NT2/D1 (cell line): ENCODE measurements around the gene KRTAP5-6.

Experiments
- DNase-seq: peaks from one replicate; pipeline ENCODE4 v3.0.0-alpha.2; 2011; ENCODE audit warnings: low read depth, low spot score
- H3K27me3 ChIP-seq: 2 replicates; pipeline ENCODE4 v1.6.0; 2011; ENCODE audit warnings: mild to moderate bottlenecking; ENCODE audit not compliant: insufficient read length, insufficient read depth
- H3K36me3 ChIP-seq: 2 replicates; pipeline ENCODE4 v1.6.1; 2011; ENCODE audit warnings: mild to moderate bottlenecking, low read length, mixed read lengths; ENCODE audit not compliant: insufficient read depth, insufficient read length
- H3K4me1 ChIP-seq: 2 replicates; pipeline ENCODE4 v1.5.1; 2011; ENCODE audit not compliant: insufficient read depth, insufficient read length
- H3K4me3 ChIP-seq: 2 replicates; pipeline ENCODE4 v1.5.1; 2011; ENCODE audit warnings: low read depth; ENCODE audit not compliant: insufficient read length
- H3K9ac ChIP-seq: 2 replicates; pipeline ENCODE4 v1.6.0; 2011; ENCODE audit warnings: low read depth; ENCODE audit not compliant: insufficient read length
- H3K9me3 ChIP-seq: 2 replicates; pipeline ENCODE4 v1.5.1; 2011; ENCODE audit warnings: mild to moderate bottlenecking, low read length; ENCODE audit not compliant: insufficient read depth
- SUZ12 ChIP-seq: IDR thresholded peaks from 2 replicates; pipeline ENCODE4 v1.6.1; 2011; ENCODE audit not compliant: insufficient read length, insufficient read depth; ENCODE audit errors: extremely low read depth
- YY1 ChIP-seq: IDR thresholded peaks from 2 replicates; pipeline ENCODE4 v1.6.1; 2011; ENCODE audit not compliant: insufficient read length, insufficient read depth
- ZNF274 ChIP-seq: IDR thresholded peaks from 2 replicates; pipeline ENCODE4 v1.6.1; 2011; ENCODE audit warnings: mild to moderate bottlenecking, low read depth, low read length

KRTAP5-6 gene

DNA sequence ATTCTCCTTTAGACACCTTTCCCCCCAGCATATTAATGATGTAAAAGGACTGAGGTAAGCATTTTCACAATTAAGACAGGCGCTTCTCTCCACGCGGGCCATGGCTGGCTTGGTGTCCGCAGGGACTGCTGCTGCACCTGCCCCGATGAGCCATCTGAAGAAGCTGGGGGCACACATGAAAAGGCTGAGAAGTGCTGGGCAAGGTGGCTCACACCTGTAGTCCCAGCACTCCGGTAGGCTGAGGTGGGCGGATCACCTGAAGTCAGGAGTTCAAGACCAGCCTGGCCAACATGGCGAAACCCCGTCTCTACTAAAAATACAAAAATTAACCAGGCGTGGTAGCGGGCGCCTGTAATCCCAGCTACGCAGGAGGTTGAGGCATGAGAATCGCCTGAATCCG is 21.3 kb downstream of the KRTAP5-6 start:
- H3K4me3 ChIP-seq: no peak overlapping the region
- H3K9me3 ChIP-seq: 0 out of 2 replicates have a peak, but pooled peaks cover 4% of the 10 kb centered on the region
- TF ChIP-seq SUZ12 (no peak), YY1 (no peak), ZNF274 (no peak)
- H3K4me1 ChIP-seq: no peaks in the 10 kb centered on the region
- no peak overlapping the region for H3K9ac ChIP-seq
- no peaks in the 10 kb centered on the region for H3K27me3 ChIP-seq
- H3K36me3 ChIP-seq: no peaks in the 10 kb centered on the region
- no peak for DNase-seq

- no peak for TF ChIP-seq YY1
- no peak for TF ChIP-seq ZNF274
- TF ChIP-seq SUZ12: no peak
- Histone ChIP-seq H3K9me3 (0 out of 2 replicates have a peak, but pooled peaks cover 4% of the 10 kb centered on the region), H3K27me3 (no peaks in the 10 kb centered on the region), H3K36me3 (no peaks in the 10 kb centered on the region), H3K9ac (no peak overlapping the region), H3K4me3 (no peak overlapping the region), H3K4me1 (no peaks in the 10 kb centered on the region)
- DNase-seq: no peak
These were observed 22.8 kb downstream of the KRTAP5-6 start for GRCh38 chr11:1719781-1720180.

DNA sequence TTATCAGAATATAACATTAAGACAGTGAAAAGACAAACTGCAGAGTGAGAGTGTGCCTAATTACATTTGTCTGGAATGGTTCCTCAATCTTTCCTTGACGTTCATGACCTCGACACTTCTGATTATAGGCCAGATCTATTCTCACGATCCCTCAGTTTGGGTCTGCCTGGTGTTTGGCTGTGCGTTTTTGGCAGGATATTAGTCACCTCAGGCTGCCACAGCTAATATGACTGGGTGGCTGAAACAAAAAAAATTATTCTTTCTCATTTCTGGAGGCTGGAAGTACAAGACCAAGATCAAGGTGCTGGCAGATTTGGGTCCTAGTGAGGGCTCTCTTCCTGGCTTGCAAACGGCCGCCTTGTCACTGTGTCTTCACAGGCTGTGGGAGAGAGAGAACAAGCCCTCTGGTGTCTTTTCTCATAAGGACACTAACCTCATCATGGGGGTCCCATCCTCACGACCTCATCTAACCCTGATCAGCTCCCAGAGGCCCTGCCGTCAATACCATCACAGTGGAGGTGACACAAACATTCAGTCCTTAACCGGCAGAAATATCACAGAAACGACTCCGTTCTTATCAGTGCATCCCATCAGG is 30.2 kb downstream of the KRTAP5-6 start:
- DNase-seq: no peak
- TF ChIP-seq SUZ12 (no peak), ZNF274 (no peak), YY1 (no peak)
- peaks cover 6% of the 10 kb centered on the region for H3K27me3 ChIP-seq

GRCh38 chr11:1727861-1728260 is 30.9 kb downstream of the KRTAP5-6 start:
- TF ChIP-seq YY1 (no peak), ZNF274 (no peak), SUZ12 (no peak)
- no peak for DNase-seq
- Histone ChIP-seq H3K9me3 (0 out of 2 replicates have a peak, but pooled peaks cover under 1% of the 10 kb centered on the region), H3K9ac (no peak overlapping the region), H3K4me3 (no peak overlapping the region), H3K27me3 (peaks cover 6% of the 10 kb centered on the region), H3K36me3 (no peaks in the 10 kb centered on the region), H3K4me1 (no peaks in the 10 kb centered on the region)

More for the DNA sequence above, 30.2 kb downstream of the KRTAP5-6 start:
- Histone ChIP-seq H3K4me3 (no peak overlapping the region), H3K4me1 (no peaks in the 10 kb centered on the region), H3K9ac (no peak overlapping the region), H3K36me3 (no peaks in the 10 kb centered on the region), H3K9me3 (0 out of 2 replicates have a peak, but pooled peaks cover 4% of the 10 kb centered on the region)

DNA sequence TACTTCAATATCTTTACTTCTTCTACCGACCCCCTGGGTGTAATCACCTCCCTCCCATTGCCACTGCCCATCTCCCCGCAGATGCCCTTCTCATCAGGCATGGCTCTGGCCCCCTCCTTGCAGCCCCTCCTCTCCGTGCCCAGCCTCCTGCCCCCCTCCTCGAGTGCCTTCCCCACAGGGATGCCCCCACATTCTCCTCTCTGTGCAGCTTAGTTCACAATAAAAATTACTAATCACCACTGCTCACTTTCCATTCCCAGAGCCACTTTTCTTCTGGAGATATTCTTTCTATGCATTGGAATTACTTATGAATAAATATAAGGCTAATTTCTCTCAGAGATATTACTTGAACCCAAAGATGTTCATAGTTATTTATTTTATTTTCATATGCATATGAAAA is 31.3 kb downstream of the KRTAP5-6 start:
- Histone ChIP-seq H3K36me3 (no peaks in the 10 kb centered on the region), H3K9ac (no peak overlapping the region), H3K4me1 (no peaks in the 10 kb centered on the region), H3K4me3 (no peak overlapping the region), H3K27me3 (peaks cover 8% of the 10 kb centered on the region), H3K9me3 (no peaks in the 10 kb centered on the region)
- TF ChIP-seq SUZ12 (no peak), YY1 (no peak), ZNF274 (no peak)
- DNase-seq: no peak

- Histone ChIP-seq H3K4me3 (no peak overlapping the region), H3K9me3 (no peaks in the 10 kb centered on the region), H3K9ac (no peak overlapping the region), H3K4me1 (no peaks in the 10 kb centered on the region), H3K27me3 (peaks cover 8% of the 10 kb centered on the region), H3K36me3 (no peaks in the 10 kb centered on the region)
- no peak for DNase-seq
- no peak for TF ChIP-seq YY1
- TF ChIP-seq SUZ12: no peak
- TF ChIP-seq ZNF274: no peak
These were observed 32.1 kb downstream of the KRTAP5-6 start for GRCh38 chr11:1728931-1729691.

- TF ChIP-seq SUZ12: no peak
- TF ChIP-seq YY1: no peak
- no peak for TF ChIP-seq ZNF274
- H3K9ac ChIP-seq: no peak overlapping the region
- no peaks in the 10 kb centered on the region for H3K36me3 ChIP-seq
- H3K9me3 ChIP-seq: no peaks in the 10 kb centered on the region
- no peak overlapping the region for H3K4me3 ChIP-seq
- no peak for DNase-seq
- H3K27me3 ChIP-seq: peaks cover 9% of the 10 kb centered on the region
- H3K4me1 ChIP-seq: no peaks in the 10 kb centered on the region
These were observed 32.7 kb downstream of the KRTAP5-6 start for GRCh38 chr11:1729692-1730011.
